HG03565 (cell line): ENCODE data around the gene TLR3.
A peak's percentile ranks its signal among the peaks of the same experiment; 100 is the strongest.
"Not testable (repeated sequence)": the region's sequence is repeated elsewhere in the genome, so short reads cannot be mapped to it uniquely, and the experiment has no call there.

Source experiments
- ATAC-seq: cut with Tn5 transposase; IDR thresholded peaks from one replicate; pipeline ENCODE4 v1.9.1; 2021; ENCODE audit warnings: mild to moderate bottlenecking, moderate library complexity; ENCODE audit not compliant: unreplicated experiment

The TLR3 gene

DNA sequence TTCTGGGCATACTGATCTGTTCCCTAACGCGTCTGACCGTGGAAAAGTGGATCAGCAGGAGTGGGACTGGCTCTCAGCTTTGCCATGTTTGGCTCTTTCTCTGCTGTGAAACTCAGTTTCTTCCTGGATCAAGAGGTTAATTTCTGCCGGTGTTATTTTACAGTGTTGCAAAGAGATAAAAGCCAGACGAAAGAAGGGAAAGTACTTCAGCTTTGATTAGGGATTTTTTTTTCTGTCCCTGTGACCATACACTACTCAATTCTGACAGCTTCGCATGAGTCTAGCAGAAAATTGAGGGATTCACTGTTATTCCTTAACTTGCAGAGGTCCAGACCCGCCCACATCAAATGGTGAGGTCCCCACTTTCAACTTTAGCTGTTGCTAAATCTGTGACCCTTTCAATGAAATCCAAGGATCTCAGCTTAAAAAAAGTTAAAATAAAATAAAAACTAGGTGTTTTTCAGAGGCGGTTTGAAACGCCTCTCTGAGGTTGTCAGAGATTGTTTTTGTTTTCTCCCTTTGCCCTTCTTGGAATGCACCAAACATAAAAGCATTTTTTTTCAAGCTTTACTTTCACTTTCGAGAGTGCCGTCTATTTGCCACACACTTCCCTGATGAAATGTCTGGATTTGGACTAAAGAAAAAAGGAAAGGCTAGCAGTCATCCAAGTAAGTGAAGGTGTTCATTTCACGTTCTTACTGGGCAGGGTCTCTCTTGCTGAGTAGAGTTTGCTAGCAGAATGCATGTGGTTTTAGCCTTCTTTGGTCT, at the start of gene TLR3:
TLR3 (plus strand) TSS at position 576 of the 768 bp plus-strand sequence. CDS start 7,464 bp downstream, outside the sequence.
- ATAC-seq = no peak

DNA sequence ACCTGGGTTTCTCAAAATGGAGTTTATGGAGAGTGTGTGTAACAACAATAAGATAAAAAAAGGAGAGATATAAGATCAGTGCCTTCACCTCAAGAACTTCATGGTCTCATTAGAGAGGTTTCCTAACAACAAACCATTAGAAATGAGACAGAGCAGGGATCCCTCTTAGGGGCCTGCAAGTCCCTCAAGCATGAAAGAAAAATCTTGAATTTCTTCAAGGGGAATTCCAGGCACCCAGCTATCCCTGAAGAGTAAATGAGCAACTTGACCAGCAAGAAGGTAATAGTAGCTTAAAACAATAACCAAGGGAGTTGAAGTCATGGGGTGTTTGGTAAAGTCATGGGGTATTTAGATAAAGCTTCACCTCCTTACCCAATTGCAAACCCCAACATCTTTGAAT, 49.7 kb upstream of the TLR3 start:
- no peak for ATAC-seq

DNA sequence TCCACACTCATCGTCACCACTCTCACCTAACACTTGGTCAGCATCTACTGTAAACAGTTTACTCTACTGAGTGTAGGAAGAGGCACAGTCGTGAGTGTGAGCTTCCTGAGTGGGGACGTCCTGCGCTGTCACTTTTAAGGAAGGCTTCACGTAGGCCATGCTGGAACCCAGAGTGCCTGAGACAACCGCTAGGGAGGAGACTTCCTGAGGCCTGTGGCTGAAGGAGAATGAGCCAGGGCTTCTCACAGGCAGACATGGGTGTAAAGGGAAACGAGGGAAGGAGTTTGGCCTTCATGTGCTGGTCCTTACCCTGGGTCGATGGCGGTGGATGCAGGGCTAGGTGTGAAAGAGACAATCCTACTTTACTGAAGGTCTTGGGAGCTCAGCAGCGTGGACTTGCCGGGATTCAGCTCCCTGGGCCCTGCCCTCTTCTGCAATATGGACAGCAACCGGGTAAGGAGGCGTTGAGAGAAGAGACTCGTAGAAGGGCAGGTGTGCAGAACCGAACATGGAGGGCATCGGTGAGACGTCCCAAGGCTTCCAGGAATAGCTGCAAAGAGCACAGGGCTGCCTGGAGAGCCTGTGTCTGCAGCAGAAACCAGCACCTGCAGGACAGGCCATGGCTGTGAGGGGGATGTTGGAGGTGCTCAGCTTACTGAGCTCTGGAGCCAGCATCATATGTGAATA, 48.7 kb upstream of the TLR3 start:
- ATAC-seq = no peak

DNA sequence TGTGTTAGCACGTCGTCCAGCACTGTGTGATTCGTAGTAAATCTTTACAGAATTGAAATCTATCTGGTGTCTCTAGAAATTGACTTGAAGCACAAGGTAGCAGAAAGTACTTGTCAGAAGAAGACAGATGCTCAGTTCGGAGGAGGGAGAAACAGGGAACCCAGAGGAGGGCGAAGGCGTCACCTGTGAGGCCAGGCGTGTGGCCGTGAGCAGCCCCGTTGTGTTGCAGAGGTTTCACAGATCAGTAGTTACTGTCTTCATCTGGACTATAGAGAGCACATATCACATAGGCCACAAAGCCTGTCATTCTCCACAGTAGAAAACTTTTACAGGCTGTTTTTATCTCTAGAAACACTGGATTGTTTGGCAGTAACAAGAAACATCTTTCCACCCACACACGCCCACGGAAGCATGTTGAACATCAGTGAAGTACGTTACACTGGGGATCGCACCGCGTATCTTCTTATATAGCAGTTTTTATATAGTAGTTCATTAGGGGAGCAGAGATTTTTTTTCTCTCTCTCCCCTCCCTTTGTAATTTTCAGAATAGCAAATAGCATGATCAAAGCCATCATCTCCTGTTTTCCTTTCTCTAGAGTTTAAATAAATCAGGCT, 48.1 kb upstream of the TLR3 start:
- ATAC-seq = no peak

DNA sequence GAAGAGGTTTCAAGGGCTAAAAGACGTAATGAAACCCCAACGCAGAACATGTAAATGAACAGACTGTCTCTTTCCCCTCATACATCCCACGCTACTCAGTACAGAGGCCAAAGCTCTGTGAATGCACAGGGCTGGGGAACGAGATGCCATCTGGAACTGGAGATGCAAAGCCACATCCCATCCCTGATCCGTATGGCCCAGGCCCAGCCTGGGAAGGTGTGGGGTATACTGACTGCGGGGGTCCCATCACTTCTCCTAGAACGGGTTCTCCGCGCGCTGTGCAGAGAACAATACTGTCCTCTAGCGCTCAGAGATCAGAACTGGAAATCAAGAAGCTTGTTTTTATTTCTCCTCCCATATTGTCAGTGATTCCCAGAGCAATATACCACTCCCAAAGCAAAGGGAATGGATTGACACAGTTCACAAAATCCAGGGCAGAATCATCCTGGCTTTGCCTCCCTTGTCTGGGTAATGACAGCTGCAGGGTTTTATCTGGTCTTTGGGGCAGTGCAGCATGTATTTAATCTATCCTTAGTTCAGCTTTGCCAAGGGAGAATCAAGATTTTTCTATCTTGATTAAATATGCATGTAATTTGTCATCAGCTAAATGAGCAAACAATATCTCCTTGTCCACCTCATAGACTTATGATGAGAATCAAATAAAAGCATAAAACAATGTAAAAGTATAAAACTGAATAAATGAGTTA, 47.3 kb upstream of the TLR3 start:
- ATAC-seq = no peak

DNA sequence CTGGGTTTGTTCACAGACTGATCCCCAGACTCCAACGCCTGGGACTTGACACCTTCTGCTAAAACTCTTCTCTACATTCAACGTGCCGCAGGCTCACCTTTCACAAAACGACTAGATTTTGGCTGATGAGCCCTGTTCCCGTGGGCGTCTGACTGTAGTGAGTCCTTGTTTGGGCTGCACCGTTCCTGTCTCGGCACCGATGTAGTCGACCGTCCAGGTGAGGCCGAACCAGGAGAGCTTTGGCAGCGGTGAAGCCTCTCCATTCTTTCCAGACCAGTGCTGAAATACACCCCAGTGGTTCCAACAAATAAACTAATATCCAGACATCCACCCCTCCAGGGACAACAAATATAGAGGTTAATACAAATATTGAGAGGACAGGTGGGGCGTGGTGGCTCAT, 45.0 kb upstream of the TLR3 start:
- ATAC-seq = no peak

DNA sequence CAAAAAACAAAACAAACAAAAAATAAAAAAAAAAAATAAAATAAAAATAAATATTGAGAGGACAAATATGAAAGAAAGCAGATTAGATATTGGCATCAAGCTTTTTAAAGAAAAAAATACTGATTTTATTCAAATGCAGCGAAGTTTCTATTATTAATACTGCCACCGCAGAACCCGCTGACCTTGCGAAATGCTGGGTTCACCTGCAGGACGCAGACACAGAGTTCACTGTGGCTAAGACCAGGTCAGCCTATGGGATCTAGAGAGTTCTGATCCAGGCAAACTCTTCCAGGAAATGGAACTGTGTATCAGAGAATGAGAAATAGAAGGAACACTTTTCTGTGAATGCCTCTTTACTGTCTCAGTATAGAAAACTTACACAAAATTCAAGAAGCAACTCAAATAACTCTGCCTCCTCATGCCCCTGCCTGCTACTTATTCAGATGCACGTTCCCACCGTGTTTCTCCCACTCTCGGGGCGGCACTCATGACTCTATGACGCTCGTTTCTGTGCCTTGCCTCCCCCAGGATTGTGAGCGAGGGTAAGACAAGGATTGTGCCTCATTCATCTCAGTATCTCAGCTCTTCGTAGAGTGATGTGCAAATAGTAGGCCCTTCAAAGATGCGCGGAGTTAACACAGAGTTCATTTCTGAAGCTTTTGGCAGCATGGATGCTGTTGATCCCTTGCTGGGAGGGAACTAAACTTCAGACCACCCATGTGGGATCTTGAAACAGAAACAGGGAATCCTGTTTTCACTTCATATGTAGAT, 44.1 kb upstream of the TLR3 start:
- no peak for ATAC-seq

DNA sequence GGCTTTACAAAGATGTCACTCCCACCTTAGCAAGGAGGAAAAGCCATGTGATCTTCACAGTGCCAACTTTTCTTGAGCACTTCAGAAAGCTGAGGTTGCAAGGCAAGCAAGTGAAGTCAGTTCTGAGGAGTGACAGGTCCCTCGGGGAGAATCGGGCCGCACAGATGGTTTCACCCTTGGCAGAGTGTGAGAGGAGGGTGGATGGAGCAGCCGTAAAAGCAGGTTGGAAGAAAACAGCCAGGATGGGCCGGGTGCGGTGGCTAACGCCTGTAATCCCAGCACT, 43.6 kb upstream of the TLR3 start:
- no peak for ATAC-seq

DNA sequence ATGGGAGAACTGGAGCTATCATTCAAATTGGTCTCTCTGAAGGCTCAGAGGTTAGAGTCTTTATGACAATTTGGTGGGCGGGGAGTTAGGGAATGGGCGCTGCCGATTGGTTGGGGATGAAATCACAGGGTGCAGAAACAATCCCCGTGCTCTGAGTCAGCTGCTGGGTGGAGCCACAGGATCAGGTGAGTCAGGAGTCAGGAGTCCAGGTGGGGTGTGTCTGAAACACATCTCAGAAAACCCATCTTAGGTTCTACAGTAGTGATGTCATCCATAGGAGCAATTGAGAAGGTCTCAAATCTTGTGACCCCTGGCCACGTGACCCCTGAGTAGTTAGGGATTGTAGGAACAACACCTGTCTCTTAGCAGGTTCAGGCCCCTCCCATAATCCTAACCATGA, 41.6 kb upstream of the TLR3 start:
- ATAC-seq = no peak

DNA sequence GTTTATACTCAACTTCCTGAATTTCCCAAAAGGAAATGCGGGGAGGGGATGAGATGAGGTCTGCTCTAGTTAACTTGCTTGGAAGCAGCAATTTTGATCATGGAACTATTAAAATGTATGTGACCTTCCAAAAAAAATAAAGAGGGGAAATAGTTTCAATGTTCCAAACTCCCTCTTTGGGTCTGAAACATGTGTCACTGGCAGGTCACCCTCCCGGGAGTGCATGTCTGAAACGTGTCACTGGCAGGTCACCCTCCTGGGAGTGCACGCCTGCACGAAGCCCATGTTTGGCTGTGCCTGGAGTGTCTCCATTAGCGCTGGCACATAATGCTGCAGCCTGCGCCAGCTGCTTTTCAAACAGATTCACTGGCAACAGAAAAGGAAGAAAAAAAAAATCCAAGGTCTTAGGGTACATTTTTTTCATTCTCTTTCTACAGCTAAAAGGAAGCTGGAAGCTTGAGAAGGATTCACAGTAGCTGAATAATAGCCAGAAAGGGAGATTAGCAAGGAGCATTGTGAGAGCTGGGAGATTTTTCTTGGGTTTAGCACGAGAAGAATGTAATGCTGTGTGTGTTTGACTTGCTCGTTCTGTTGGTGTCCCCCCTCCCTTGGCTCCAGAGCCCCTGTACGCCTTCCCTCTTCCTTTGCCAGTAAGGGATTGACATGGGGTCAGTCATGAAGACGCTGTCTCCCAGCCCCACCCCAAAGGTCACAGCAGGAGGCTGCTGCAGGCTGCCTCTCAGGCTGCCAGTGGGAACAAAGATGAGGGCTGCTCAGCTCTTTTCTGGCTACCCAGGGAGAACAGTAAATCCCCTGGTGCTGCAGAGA, 39.2 kb upstream of the TLR3 start:
- no peak for ATAC-seq

DNA sequence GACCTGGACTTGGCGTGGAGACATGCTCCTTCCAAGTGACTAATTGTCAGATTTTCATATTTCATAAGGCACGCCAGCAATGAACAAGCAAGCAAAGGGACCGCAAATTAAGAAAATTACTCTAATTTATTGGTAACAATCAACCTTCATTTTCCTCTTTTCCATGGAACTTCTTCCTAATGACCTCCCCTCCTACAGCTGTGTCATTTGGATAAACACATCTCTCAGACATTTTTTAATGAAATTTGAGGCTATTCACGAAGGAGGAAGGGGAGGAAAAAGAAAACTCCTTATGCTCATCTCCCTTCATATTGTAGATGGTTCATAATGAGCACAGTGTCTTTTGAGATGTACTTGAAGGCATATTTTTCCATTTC, 38.6 kb upstream of the TLR3 start:
- no peak for ATAC-seq

DNA sequence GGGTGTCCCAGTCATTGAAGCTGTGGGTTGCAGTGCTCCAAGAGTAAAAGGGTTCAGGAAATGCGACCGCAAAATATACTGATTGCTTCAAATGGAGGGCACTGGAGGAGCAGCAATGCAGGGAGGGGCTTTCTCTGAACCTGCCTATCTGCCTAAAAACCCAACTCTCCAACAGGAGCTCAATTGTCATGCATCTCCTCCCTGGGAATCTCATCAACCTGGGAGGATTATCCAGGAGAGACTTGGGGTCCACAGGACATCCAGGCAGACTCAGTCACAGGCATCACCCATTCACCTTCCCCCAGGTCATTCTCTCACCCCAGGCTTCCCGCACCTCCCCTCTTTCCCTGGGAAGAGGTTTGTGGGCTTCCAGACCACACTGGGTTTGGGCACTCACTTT, 38.2 kb upstream of the TLR3 start:
- no peak for ATAC-seq

DNA sequence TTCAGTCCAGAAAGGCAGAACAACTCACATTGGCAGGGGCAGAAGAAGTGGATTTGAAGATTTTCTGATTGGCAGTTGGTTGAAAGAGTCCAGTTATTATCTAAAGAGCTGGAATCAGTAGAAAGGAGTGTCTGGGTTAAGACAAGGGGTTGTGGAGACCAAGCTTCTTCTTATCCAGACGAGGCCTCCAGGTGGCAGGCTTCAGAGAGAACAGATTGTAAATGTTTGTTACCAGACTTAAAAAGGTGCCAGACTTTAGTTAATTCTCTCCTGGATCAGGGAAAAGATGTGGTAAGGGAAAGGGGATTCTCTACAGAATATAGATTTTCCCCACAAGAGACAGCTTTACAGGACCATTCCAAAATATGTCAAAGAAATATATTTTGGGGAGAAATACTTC, 36.7 kb upstream of the TLR3 start:
- ATAC-seq = no peak

DNA sequence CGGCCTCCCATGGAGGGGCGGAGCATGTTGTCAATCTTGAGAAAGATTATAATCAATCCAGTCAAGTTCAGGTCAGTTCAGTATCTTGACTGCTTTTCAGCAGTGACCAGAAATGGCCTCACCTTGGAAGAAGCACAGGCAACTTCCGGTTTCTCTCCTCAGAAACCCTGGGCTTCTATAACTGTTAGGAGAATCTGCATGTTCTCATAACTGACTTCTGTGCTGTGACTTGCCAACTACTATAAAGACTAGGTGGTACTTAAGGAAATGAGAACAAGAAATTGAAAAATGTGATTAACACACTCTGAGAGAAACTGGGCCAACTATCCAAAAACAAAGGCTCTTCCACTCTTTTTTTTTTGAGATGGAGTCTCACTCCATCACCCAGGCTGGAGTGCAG, 35.9 kb upstream of the TLR3 start:
- no peak for ATAC-seq

DNA sequence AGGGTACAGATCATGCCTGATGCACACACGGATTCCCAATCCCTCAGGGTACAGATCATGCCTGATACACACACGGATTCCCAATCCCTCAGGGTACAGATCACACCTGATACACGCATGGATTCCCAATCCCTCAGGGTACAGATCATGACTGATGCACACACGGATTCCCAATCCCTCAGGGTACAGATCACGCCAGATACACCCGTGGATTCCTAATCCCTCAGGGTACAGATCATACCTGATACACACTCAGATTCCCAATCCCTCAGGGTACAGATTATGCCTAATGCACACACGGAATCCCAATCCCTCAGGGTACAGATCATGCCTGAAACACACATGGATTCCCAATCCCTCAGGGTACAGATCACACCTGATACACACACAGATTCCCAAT, 34.3 kb upstream of the TLR3 start:
- not testable (repeated sequence) for ATAC-seq

DNA sequence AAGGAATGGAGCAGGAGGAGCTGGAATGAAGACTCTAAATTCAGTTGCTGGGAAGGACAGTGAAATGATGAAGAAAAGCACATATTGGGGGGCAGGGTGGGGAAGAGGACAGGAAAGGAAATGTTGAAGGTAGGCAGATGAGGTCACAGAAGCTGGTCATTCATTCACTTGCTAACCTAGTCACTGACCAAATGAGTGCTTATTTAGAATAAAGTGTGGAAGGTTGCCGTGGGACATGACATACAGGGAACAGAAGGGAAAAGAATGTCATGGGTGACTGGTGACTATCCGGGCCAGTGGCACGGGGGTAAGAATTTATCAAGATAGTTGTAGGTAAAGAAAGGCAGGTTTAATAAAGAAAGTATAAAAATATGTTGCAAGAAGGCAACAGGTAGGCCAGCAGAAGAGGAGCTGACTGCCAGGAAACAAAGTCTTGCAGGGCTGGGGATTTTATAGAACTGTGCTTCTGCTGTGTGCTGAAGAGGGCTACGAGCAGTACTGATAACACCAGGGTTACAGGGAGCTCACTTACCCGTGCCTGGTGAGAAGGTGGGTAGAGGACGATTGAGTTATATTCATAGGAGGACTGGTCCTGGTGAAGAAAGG, 31.9 kb upstream of the TLR3 start:
- ATAC-seq = no peak

DNA sequence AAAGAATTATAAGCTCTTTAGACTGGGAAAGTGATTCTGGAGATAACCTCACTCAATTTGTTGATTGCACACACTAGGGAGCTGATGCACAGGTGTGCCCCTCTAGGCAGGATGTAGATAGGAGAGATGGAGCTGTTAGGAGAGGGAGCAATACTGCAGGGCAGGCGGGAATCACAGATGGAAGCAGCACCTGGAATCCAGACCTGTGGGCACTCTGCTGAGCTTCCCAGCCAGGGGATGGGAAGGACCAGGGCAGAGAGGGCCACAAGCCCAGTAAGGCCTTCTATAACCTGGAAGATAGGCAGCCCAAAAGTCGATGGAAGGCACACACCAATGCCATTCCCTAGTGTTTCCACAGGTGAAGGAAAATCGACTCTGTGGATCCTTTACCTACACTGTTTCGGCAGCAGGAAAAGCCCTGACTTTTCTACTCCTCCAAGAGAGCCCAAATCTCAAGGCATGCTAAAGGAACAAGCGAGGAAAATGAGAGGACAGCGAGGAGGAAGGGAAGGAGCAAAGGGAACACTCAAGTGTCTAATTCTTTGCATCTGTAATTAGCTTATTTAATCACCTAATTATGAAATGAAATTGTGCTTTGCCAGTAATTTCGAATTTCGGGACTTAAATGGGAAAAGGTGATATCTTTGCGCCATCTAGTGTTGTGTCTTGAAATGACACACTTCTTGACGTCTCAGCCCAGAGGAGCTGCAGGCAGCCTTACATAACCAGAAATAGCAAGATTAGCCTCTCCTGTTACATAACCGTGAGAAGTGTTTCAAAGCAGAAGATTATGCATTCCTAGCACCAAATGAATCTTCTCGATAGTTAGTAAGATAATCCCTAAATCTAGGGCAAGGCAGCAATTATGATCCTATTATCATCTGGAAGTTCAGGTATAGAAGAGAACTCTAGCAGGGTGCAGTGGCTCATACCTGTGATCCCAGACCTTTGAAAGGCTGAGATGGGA, 31.0 kb upstream of the TLR3 start:
- peak; percentile 63 for ATAC-seq

DNA sequence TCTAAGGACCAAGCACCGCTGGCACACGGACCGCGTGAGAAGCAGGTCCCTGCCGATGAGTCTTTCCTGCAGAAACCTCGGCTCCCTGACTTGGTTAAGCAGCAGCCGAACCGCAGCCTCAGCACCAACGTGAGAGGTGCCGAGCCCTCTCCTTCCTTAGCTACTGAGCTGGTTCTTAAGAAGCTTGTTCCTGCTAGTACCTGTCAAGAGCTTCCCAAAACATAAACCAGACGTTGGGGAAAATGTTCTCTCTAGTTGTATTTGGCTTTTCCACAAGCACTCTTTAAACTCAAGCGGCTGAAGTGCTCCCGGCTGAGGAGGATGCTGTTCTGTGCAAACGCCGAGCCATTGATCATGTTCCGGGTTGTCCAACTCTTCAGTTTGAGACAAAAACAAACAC, 29.3 kb upstream of the TLR3 start:
- ATAC-seq = no peak

DNA sequence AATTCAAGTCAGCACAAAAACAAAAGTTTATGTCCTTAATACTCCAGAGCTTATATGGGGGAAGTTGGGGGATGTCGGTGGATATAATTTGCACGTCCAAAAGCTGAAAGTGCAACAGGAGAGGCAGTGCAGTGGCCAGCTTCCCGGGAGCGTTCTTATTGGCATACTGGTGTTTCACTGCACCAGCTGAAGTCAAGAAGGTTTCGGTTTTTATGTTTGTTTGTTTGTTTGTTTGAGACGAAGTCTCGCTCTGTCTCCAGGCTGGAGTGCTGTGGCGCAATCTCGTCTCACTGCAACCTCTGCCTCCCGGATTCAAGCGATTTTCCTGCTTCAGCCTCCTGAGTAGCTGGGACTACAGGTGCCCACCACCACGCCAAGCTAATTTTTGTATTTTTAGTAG, 28.6 kb upstream of the TLR3 start:
- no peak for ATAC-seq
